ENCODE results near the gene TTBK2.

DNA sequence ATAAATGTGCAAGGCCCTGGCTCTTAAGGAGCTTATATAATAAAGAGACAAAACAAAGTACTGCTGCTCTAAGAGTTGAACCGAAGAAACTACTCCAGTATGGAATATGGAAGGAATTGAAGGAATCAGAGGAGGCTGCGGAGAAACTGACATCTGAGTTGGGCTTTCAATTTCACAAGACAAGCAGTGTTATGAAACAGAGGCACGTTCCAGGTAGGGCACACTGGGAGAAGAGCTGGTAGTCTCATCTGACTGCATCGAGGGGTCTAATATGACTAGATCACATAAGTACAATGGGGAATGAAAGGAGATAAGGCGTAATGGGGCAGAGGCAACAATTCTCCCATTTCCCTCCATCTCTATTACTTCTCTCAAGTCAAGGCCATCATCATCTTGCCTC, 115.3 kb downstream of the TTBK2 start:
- TF ChIP-seq, protein P1, sequence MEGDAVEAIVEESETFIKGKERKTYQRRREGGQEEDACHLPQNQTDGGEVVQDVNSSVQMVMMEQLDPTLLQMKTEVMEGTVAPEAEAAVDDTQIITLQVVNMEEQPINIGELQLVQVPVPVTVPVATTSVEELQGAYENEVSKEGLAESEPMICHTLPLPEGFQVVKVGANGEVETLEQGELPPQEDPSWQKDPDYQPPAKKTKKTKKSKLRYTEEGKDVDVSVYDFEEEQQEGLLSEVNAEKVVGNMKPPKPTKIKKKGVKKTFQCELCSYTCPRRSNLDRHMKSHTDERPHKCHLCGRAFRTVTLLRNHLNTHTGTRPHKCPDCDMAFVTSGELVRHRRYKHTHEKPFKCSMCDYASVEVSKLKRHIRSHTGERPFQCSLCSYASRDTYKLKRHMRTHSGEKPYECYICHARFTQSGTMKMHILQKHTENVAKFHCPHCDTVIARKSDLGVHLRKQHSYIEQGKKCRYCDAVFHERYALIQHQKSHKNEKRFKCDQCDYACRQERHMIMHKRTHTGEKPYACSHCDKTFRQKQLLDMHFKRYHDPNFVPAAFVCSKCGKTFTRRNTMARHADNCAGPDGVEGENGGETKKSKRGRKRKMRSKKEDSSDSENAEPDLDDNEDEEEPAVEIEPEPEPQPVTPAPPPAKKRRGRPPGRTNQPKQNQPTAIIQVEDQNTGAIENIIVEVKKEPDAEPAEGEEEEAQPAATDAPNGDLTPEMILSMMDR (IDR thresholded peaks at IDR 0.05), result no peak
- no peak for TF ChIP-seq ZFX (IDR thresholded peaks at IDR 0.05; ENCODE audit: borderline replicate concordance)

All from 22Rv1 (cell line).